Skin of body (tissue), 2 donors: ENCODE measurements around the gene PLCG2. TPM values are rescaled to one million over a fixed set of nuclear protein-coding genes. Genes with fewer than 3 reads are reported as not detected.
"Not testable (repeated sequence)": the region's sequence is repeated elsewhere in the genome, so short reads cannot be mapped to it uniquely, and the experiment has no call there.

Source experiments
- DNase-seq: peaks from one replicate; lab custom pipeline; 2025; lab: John Stamatoyannopoulos, UW
- total RNA-seq: library from RNA; depleted of rRNA; stranded (reverse); fragments of >200 nt; gene quantifications from one replicate; pipeline ENCODE4 v1.2.3, GENCODE V29; 2014

Gene PLCG2
- total RNA-seq, 1 donor from 2014 or later = 12.9 TPM

- no peak for DNase-seq
Measured at GRCh38 chr16:81912395-81912794, 133.3 kb downstream of the PLCG2 start.

GRCh38 chr16:81913222-81913621 is 134.1 kb downstream of the PLCG2 start:
- no peak for DNase-seq

GRCh38 chr16:81917375-81917774 is 138.3 kb downstream of the PLCG2 start:
- no peak for DNase-seq

- DNase-seq = no peak
Measured at GRCh38 chr16:81918927-81919326, 139.8 kb downstream of the PLCG2 start.

- no peak for DNase-seq
Measured at GRCh38 chr16:81920498-81920897, 141.4 kb downstream of the PLCG2 start.

GRCh38 chr16:81921085-81921814 is 142.2 kb downstream of the PLCG2 start:
- DNase-seq = no peak

- DNase-seq = no peak
Measured at GRCh38 chr16:81921843-81922584, 142.9 kb downstream of the PLCG2 start.

- no peak for DNase-seq
Measured at GRCh38 chr16:81923296-81923695, 144.2 kb downstream of the PLCG2 start.

- no peak for DNase-seq
Measured at GRCh38 chr16:81925016-81925415, 145.9 kb downstream of the PLCG2 start.

GRCh38 chr16:81926036-81926435 is 146.9 kb downstream of the PLCG2 start:
- no peak for DNase-seq

GRCh38 chr16:81927561-81928185 is 148.6 kb downstream of the PLCG2 start:
- DNase-seq = no peak

- DNase-seq = no peak
Measured at GRCh38 chr16:81928271-81928918, 149.3 kb downstream of the PLCG2 start.

- no peak for DNase-seq
Measured at GRCh38 chr16:81928975-81929374, 149.9 kb downstream of the PLCG2 start.

GRCh38 chr16:81929841-81930240 is 150.8 kb downstream of the PLCG2 start:
- DNase-seq = no peak

- no peak for DNase-seq
Measured at GRCh38 chr16:81931927-81932326, 152.8 kb downstream of the PLCG2 start.

- no peak for DNase-seq
Measured at GRCh38 chr16:81932668-81933067, 153.6 kb downstream of the PLCG2 start.

- no peak for DNase-seq
Measured at GRCh38 chr16:81933361-81933760, 154.3 kb downstream of the PLCG2 start.

GRCh38 chr16:81934711-81935110 is 155.6 kb downstream of the PLCG2 start:
- not testable (repeated sequence) for DNase-seq

GRCh38 chr16:81936209-81937000 is 157.3 kb downstream of the PLCG2 start:
- DNase-seq = no peak

- DNase-seq = no peak
Measured at GRCh38 chr16:81937305-81938038, 158.4 kb downstream of the PLCG2 start.
